Measurements from ENCODE around the gene EYS. TPM values are rescaled to one million over a fixed set of nuclear protein-coding genes. Genes with fewer than 3 reads are reported as not detected.

EYS gene
- total RNA-seq, 2 donors from 2014 or later = 0.18 to 3.5 TPM

DNA sequence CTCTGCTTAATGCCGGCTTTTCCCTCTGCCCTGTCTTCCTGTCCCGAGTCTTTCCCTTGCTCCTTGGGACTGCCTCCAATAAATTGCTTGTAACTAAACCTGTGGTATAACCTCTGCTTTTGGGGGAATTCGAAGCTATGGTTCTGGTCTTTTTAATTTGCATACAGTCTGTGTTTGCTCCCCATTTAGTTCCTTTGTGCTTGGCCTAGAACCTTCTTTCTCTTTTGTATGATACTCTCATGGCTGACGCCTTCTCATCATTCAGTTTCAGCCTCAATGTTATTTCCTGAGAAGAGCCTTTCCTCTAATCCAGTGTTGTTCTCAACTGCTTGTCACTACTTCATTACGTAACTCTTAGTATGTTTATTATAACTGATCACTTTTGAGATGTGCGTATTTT, 1823.4 kb downstream of the EYS start:
- Histone ChIP-seq H3K36me3 (no peaks in the 10 kb centered on the region), H3K27ac (no peak overlapping the region), H3K9me3 (no peaks in the 10 kb centered on the region), H3K4me3 (no peak overlapping the region), H3K4me1 (replicated peaks) (no peaks in the 10 kb centered on the region), H3K27me3 (replicated peaks; ENCODE audit: insufficient read depth) (no peaks in the 10 kb centered on the region)
- no peak for DNase-seq (ENCODE audit: low spot score)
- WGBS = 95% methylated on average over 6 of the region's 6 CpGs
- intact Hi-C loops (cut with DNase I) = no loop called here
- TF ChIP-seq POLR2A (IDR thresholded peaks at IDR 0.05) (no peak), POLR2AphosphoS5 (IDR thresholded peaks at IDR 0.05) (no peak)
- TF ChIP-seq, protein P1, sequence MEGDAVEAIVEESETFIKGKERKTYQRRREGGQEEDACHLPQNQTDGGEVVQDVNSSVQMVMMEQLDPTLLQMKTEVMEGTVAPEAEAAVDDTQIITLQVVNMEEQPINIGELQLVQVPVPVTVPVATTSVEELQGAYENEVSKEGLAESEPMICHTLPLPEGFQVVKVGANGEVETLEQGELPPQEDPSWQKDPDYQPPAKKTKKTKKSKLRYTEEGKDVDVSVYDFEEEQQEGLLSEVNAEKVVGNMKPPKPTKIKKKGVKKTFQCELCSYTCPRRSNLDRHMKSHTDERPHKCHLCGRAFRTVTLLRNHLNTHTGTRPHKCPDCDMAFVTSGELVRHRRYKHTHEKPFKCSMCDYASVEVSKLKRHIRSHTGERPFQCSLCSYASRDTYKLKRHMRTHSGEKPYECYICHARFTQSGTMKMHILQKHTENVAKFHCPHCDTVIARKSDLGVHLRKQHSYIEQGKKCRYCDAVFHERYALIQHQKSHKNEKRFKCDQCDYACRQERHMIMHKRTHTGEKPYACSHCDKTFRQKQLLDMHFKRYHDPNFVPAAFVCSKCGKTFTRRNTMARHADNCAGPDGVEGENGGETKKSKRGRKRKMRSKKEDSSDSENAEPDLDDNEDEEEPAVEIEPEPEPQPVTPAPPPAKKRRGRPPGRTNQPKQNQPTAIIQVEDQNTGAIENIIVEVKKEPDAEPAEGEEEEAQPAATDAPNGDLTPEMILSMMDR (IDR thresholded peaks at IDR 0.05) = no peak

DNA sequence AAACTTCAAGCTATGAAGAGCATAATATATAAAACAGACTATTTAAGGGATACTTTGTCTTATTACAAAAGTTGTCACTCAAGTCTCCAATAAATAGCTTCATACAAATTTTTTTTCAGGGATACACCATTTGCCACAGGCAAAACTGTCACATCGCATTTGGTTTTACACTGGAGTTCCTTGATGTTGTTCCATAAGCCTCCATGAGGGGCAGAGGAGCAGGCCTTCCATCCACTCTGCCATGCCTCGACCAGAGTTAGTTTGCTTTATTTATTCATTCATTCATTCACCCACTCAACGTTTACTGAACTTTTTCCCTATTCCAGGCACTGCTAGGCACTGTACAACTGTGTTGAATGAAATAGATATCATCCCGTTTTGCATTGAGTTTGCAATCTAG, 1824.8 kb downstream of the EYS start:
- intact Hi-C loops (cut with DNase I) = no loop called here
- H3K36me3 ChIP-seq = no peaks in the 10 kb centered on the region
- no peaks in the 10 kb centered on the region for H3K9me3 ChIP-seq
- no peaks in the 10 kb centered on the region for H3K4me1 ChIP-seq (replicated peaks)
- TF ChIP-seq, protein P1 (IDR thresholded peaks at IDR 0.05) = no peak
- TF ChIP-seq POLR2AphosphoS5 (IDR thresholded peaks at IDR 0.05) (no peak), POLR2A (IDR thresholded peaks at IDR 0.05) (no peak)
- no peak overlapping the region for H3K4me3 ChIP-seq
- DNase-seq (ENCODE audit: low spot score) = no peak
- no peaks in the 10 kb centered on the region for H3K27me3 ChIP-seq (replicated peaks; ENCODE audit: insufficient read depth)
- 52% methylated on average over 4 of the region's 4 CpGs for WGBS
- no peak overlapping the region for H3K27ac ChIP-seq

DNA sequence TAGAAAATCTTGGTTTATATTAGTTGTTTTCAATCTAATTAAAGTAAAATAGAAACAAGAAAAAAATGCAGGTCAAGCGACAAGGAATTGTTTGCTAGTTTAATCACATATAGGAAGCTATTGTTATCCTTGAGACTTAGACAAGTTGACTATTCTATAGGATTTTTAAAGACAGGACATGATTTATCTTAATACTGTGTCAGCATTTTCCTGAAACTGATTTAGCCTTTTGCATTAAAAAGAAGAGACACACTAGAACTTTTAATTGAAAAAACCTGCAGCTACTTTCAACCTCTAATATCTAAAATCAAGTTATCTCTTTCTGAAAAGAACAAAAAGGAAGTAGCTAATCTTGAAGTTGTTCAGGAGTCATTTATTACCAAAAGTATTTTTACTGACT, 1825.2 kb downstream of the EYS start:
- Histone ChIP-seq H3K4me3 (no peak overlapping the region), H3K4me1 (replicated peaks) (no peaks in the 10 kb centered on the region), H3K36me3 (no peaks in the 10 kb centered on the region), H3K27ac (no peak overlapping the region), H3K9me3 (no peaks in the 10 kb centered on the region), H3K27me3 (replicated peaks; ENCODE audit: insufficient read depth) (no peaks in the 10 kb centered on the region)
- WGBS = 73% methylated on average over 1 of the region's 1 CpG
- no peak for DNase-seq (ENCODE audit: low spot score)
- intact Hi-C loops (cut with DNase I) = no loop called here
- TF ChIP-seq POLR2A (IDR thresholded peaks at IDR 0.05) (no peak), POLR2AphosphoS5 (IDR thresholded peaks at IDR 0.05) (no peak)
- TF ChIP-seq, protein P1 (IDR thresholded peaks at IDR 0.05) = no peak

DNA sequence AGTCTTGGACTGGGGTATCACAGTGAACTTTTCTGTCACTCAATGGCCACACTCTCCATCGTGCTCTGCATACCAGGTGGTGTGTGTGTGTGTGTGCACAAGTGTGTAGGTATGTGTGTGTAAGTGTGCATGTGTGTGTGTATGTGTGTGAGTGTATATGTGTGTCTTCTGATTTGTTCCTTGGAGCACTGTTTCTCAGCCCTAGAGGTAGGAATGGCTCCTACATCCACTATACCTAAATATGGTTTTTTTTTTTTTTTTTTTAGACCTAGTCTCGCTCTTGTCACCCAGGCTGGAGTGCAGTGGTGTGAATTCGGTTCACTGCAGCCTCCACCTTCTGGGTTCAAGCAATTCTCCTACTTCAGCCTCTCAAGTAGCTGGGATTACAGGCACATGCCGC, 1834.8 kb downstream of the EYS start:
- WGBS = 93% methylated on average over 4 of the region's 4 CpGs
- no peak for DNase-seq (ENCODE audit: low spot score)
- intact Hi-C loops (cut with DNase I) = no loop called here

DNA sequence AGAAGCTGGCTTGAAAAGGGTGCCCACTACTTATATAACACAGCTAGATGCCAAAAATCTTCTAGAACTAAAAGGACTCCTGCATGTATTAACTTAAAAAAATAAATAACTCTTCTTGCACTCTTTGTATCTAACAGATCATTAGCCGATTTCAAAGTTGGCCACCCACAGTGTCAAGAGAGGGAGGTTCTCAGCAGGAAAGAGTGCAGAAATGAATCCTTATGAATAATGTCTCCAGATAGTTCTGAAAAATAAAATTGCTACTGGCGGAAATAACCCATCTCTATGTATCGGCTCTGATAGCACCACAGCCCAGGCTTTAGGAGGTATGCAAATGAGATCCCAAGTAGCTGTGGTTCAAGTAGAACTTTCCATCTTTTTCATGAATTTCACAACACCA, 1838.7 kb downstream of the EYS start:
- Histone ChIP-seq H3K4me3 (no peak overlapping the region), H3K36me3 (no peaks in the 10 kb centered on the region), H3K27me3 (replicated peaks; ENCODE audit: insufficient read depth) (no peaks in the 10 kb centered on the region), H3K4me1 (replicated peaks) (no peaks in the 10 kb centered on the region), H3K9me3 (no peaks in the 10 kb centered on the region), H3K27ac (no peak overlapping the region)
- intact Hi-C loops (cut with DNase I) = no loop called here
- no peak for DNase-seq (ENCODE audit: low spot score)
- WGBS = 81% methylated on average over 3 of the region's 3 CpGs
- TF ChIP-seq, protein P1 (IDR thresholded peaks at IDR 0.05) = no peak
- TF ChIP-seq POLR2AphosphoS5 (IDR thresholded peaks at IDR 0.05) (no peak), POLR2A (IDR thresholded peaks at IDR 0.05) (no peak)

More for the DNA sequence above, 1834.8 kb downstream of the EYS start:
- TF ChIP-seq POLR2AphosphoS5 (IDR thresholded peaks at IDR 0.05) = no peak
- TF ChIP-seq, protein P1 (IDR thresholded peaks at IDR 0.05) = no peak
- no peak for TF ChIP-seq POLR2A (IDR thresholded peaks at IDR 0.05)
- Histone ChIP-seq H3K36me3 (no peaks in the 10 kb centered on the region), H3K4me1 (replicated peaks) (no peaks in the 10 kb centered on the region), H3K27ac (no peak overlapping the region), H3K27me3 (replicated peaks; ENCODE audit: insufficient read depth) (no peaks in the 10 kb centered on the region), H3K9me3 (no peaks in the 10 kb centered on the region), H3K4me3 (no peak overlapping the region)
